Gastrocnemius medialis (tissue), 4 donors: ENCODE data around the gene ZEB2. TPM values are rescaled to one million over a fixed set of nuclear protein-coding genes. Genes with fewer than 3 reads are reported as not detected.

Source experiments
- ATAC-seq, 2 donors: fragments of 150-250 bp; one replicate each; pipeline ENCODE4 v1.9.1; 2016
- DNase-seq, 2 donors: peaks; one replicate each; pipeline ENCODE4 v3.0.0-alpha.2; 2019
- H3K27ac ChIP-seq, 4 donors: fragments of 200-600 bp; sonication (generic); 1 replicate in 1 of 4; 2 replicates in 3 of 4; pipeline ENCODE4 v1.5.1; 2016 to 2018; ENCODE audit warnings: mild to moderate bottlenecking in 2 of 4, moderate library complexity in 1 of 4
- H3K27me3 ChIP-seq, 3 donors: fragments of 200-600 bp; sonication (generic) in 2 of 3; 1 replicate in 1 of 3; 2 replicates in 2 of 3; pipeline versions ENCODE4 v1.5.1 to v1.6.0; 2016 to 2019; ENCODE audit warnings: mild to moderate bottlenecking in 1 of 3, moderate library complexity in 1 of 3
- H3K36me3 ChIP-seq, 2 donors: fragments of 200-600 bp; sonication (generic) in 1 of 2; one replicate each; pipeline ENCODE4 v1.5.1; 2017 to 2018
- H3K4me1 ChIP-seq, 2 donors: fragments of 200-600 bp; sonication (generic) in 1 of 2; one replicate each; pipeline ENCODE4 v1.5.1; 2016 to 2017; ENCODE audit warnings: mild to moderate bottlenecking in 2 of 2
- H3K4me3 ChIP-seq, 4 donors: fragments of 200-600 bp; sonication (generic) in 3 of 4; 1 replicate in 1 of 4; 2 replicates in 3 of 4; pipeline ENCODE4 v1.5.1; 2016 to 2019; ENCODE audit warnings: mild to moderate bottlenecking in 2 of 4
- H3K9me3 ChIP-seq, 3 donors: fragments of 200-600 bp; sonication (generic) in 2 of 3; 1 replicate in 1 of 3; 2 replicates in 2 of 3; pipeline ENCODE4 v1.5.1; 2016 to 2019
- POLR2A ChIP-seq, 2 donors: fragments of 450-650 bp; IDR thresholded peaks; one replicate each; pipeline ENCODE4 v1.6.1; 2017; ENCODE audit warnings: antibody characterized with exemption in 2 of 2, mild to moderate bottlenecking in 2 of 2, moderate library complexity in 2 of 2
- in situ Hi-C, 4 donors: fragments of 200-750 bp; cut with MboI; loops; one replicate each; pipeline versions ENCODE4 v1.15.0 to v1.8.0; 2017; ENCODE audit warnings: low sequenced_read_pairs in 4 of 4
- intact Hi-C: fragments of 100-400 bp; cut with DNase I; formaldehyde crosslinking; loops from one replicate; pipeline ENCODE4 v1.15.1; 2023; ENCODE audit warnings: low total_unique reads
- total RNA-seq, 4 donors: library from RNA; depleted of rRNA; stranded (reverse); fragments of >200 nt; gene quantifications; one replicate each; pipeline versions ENCODE4 v1.1.0 to v1.2.3, GENCODE V29; 2016
- TF ChIP-seq, protein P1 (sequence below), 5 experiments: fragments of 450-650 bp in 3 of 5; fragments of 200-600 bp in 2 of 5; sonication (generic) in 2 of 5; IDR thresholded peaks in 4 of 5; conservative IDR thresholded peaks in 1 of 5; 1 replicate in 4 of 5; 2 replicates in 1 of 5; pipeline ENCODE4 v1.5.1; 2016 to 2019; ENCODE audit warnings: antibody characterized with exemption in 5 of 5, mild to moderate bottlenecking in 3 of 5, moderate library complexity in 3 of 5

Gene ZEB2
- total RNA-seq, 4 donors from 2014 or later, result 21.2 to 27.6 (median 22.9) TPM

DNA sequence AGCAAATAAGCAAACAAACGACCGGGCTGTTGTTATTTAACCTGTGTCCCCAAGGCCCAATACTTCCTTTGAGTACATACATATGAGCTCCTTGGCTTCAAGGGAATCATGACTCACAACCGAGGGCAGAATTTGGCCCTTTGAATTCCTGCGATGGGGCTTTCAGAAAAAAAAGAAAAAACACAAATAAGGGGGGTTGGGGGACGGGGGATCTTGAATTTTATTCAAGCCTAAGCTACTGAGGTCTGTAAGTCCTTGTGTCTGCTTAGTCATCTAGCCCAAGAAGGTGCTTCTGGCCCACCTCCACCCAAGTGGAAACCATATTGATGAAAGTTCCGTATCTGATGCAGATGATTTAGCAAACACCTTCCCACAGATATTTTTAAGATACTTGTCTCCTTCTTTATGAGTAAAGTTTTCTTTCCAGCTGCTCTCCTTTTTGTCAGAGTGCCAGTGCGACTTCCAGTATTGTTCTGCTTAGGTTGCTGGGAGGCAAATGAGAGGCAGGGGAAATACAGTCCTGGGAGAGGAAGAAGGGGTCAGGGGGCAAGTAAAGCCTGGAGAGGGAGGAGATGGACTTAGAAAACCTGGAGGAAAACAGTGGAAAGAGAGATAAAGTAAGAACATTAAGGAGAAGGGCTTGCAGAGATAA lies 169.6 kb downstream of the ZEB2 start:
- intact Hi-C loops, result no loop called here
- Histone ChIP-seq H3K9me3 (no peaks in the 10 kb centered on the region), H3K27me3 (no peaks in the 10 kb centered on the region), H3K4me3 (no peak overlapping the region), H3K36me3 (no peaks in the 10 kb centered on the region), H3K4me1 (peaks cover 0 to 3% of the 10 kb centered on the region in 2 donors), H3K27ac (peak overlapping the region in 3 of 4 donors; percentile 9 to 59 (median 33))
- DNase-seq, result no peak
- in situ Hi-C loops, result no loop called here
- ATAC-seq, result no peak
- TF ChIP-seq, protein P1, sequence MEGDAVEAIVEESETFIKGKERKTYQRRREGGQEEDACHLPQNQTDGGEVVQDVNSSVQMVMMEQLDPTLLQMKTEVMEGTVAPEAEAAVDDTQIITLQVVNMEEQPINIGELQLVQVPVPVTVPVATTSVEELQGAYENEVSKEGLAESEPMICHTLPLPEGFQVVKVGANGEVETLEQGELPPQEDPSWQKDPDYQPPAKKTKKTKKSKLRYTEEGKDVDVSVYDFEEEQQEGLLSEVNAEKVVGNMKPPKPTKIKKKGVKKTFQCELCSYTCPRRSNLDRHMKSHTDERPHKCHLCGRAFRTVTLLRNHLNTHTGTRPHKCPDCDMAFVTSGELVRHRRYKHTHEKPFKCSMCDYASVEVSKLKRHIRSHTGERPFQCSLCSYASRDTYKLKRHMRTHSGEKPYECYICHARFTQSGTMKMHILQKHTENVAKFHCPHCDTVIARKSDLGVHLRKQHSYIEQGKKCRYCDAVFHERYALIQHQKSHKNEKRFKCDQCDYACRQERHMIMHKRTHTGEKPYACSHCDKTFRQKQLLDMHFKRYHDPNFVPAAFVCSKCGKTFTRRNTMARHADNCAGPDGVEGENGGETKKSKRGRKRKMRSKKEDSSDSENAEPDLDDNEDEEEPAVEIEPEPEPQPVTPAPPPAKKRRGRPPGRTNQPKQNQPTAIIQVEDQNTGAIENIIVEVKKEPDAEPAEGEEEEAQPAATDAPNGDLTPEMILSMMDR (IDR thresholded peaks at IDR 0.05 in 4 of 5, conservative IDR thresholded peaks at IDR 0.05 in 1 of 5), result no peak
- TF ChIP-seq POLR2A (IDR thresholded peaks at IDR 0.05), result no peak

DNA sequence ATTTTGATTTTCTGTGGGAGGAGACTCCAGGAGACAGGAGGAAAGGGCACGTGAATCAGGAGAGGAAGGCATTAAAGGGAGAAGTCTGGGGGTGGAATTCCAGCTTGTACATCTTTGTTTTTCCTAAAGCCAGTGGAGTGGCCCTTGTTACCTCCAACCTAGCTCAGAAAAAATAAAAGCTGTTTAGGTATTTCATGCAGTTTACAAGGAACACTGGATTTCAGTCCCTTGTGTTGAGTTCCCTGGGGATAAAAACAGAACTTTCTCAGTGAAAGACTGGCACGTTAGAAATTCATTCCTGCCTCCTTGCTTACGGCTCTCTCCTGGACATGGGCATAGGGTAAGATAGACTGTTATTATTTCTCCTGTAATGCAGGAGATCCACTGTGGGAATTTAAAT lies 170.2 kb downstream of the ZEB2 start:
- intact Hi-C loops (no loop called here), in situ Hi-C loops (loop anchor here in 2 of 4 donors (25.0 kb wide), 1 partner anchor 163 kb away; the partner anchor contains the start of gene ZEB2 (in 2 of the 2))
- no peak for DNase-seq
- no peaks in the 10 kb centered on the region for H3K9me3 ChIP-seq
- no peaks in the 10 kb centered on the region for H3K27me3 ChIP-seq
- H3K4me3 ChIP-seq, result no peak overlapping the region
- TF ChIP-seq, protein P1 (IDR thresholded peaks at IDR 0.05 in 4 of 5, conservative IDR thresholded peaks at IDR 0.05 in 1 of 5), result no peak
- no peak for TF ChIP-seq POLR2A (IDR thresholded peaks at IDR 0.05)
- no peak for ATAC-seq
- peak overlapping the region in 2 of 4 donors; percentile 14 to 59 for H3K27ac ChIP-seq
- H3K4me1 ChIP-seq, result peaks cover 0 to 3% of the 10 kb centered on the region in 2 donors
- H3K36me3 ChIP-seq, result no peaks in the 10 kb centered on the region

DNA sequence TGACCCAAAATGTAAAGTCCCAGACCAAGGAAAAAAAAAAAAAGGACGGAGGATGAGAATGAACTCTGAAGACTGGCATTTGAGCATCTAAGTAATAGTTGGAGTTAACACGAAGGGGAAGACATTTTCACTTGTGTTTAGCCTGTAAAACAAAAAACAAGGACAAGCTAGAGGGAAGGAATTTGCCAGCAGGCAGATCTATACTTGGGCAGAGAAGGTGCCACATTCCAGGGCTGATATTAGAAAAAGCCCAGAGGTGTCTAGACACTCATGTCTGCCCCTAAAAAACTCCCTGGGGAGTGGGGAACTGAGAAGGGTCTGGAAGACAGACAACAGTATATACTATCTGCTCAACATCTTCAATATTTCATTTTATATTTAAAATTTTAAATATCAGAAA lies 171.1 kb downstream of the ZEB2 start:
- no peak for DNase-seq
- H3K27ac ChIP-seq, result no peak overlapping the region
- H3K4me1 ChIP-seq, result peaks cover 0 to 3% of the 10 kb centered on the region in 2 donors
- H3K9me3 ChIP-seq, result no peaks in the 10 kb centered on the region
- no peak overlapping the region for H3K4me3 ChIP-seq
- H3K36me3 ChIP-seq, result no peaks in the 10 kb centered on the region
- H3K27me3 ChIP-seq, result no peaks in the 10 kb centered on the region
- in situ Hi-C loops (loop anchor here in 2 of 4 donors (25.0 kb wide), 1 partner anchor 163 kb away; the partner anchor contains the start of gene ZEB2 (in 2 of the 2)), intact Hi-C loops (no loop called here)
- no peak for ATAC-seq
- TF ChIP-seq, protein P1 (IDR thresholded peaks at IDR 0.05 in 4 of 5, conservative IDR thresholded peaks at IDR 0.05 in 1 of 5), result no peak
- TF ChIP-seq POLR2A (IDR thresholded peaks at IDR 0.05), result no peak

DNA sequence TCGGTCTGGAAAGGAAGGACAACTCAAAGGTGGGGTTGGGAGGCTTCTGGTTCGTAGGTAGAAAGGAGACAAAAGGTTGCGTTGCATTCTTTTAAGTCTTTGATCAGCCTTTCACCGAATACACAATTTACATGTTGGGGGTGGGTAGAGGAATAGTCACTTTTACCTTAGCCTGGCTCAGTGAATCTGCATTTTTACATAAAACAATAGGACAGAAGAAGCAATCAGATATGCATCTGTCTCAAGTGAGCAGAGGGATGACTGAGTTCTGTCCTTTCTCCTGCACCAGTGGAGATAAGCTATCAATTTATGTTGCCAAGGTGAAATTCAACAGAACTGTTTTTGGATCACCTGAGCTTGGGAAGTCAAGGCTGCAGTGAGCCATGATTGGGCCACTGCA lies 173.7 kb downstream of the ZEB2 start:
- no peaks in the 10 kb centered on the region for H3K27me3 ChIP-seq
- in situ Hi-C loops, result loop anchor here in 2 of 4 donors (25.0 kb wide), 1 partner anchor 166 kb away; the partner anchor contains the start of gene ZEB2 (in 2 of the 2)
- no peak for DNase-seq

More for the DNA sequence above, 173.7 kb downstream of the ZEB2 start:
- Histone ChIP-seq H3K4me1 (peaks cover 0 to 3% of the 10 kb centered on the region in 2 donors), H3K36me3 (no peaks in the 10 kb centered on the region), H3K9me3 (no peaks in the 10 kb centered on the region), H3K27ac (no peak overlapping the region), H3K4me3 (no peak overlapping the region)
- ATAC-seq, result no peak
- intact Hi-C loops, result no loop called here
- TF ChIP-seq POLR2A (IDR thresholded peaks at IDR 0.05), result no peak
- TF ChIP-seq, protein P1 (IDR thresholded peaks at IDR 0.05 in 4 of 5, conservative IDR thresholded peaks at IDR 0.05 in 1 of 5), result no peak
